Activated T-cell treated with anti-CD3 and anti-CD28 coated beads, Interleukin-2, amount 50 U/mL, for 24 hours (primary cell): ENCODE measurements around the gene MAPK1IP1L.

Experiments used
- DNase-seq: peaks from one replicate; pipeline ENCODE4 v3.0.0-alpha.2; 2020
- H3K27ac Mint-ChIP-seq: 2 replicates; pipeline ENCODE4 v1.8.0; 2020; ENCODE audit warnings: mild to moderate bottlenecking, mixed read lengths
- H3K27me3 Mint-ChIP-seq: 2 replicates; pipeline ENCODE4 v1.8.0; 2020; ENCODE audit warnings: mixed read lengths
- H3K36me3 Mint-ChIP-seq: 2 replicates; pipeline ENCODE4 v1.8.0; 2020; ENCODE audit warnings: low read depth, mixed read lengths
- H3K4me1 Mint-ChIP-seq: 2 replicates; pipeline ENCODE4 v1.8.0; 2020; ENCODE audit warnings: low read depth, mixed read lengths
- H3K4me3 Mint-ChIP-seq: 2 replicates; pipeline ENCODE4 v1.8.0; 2020; ENCODE audit warnings: mild to moderate bottlenecking, moderate library complexity, mixed read lengths
- H3K9me3 Mint-ChIP-seq: 2 replicates; pipeline ENCODE4 v1.8.0; 2020; ENCODE audit warnings: mixed read lengths

MAPK1IP1L gene

GRCh38 chr14:55097881-55098560, 46.6 kb downstream of the MAPK1IP1L start:
- H3K4me1 Mint-ChIP-seq = peaks cover 48% of the 10 kb centered on the region
- peak overlapping the region; percentile 97 for H3K27ac Mint-ChIP-seq
- no peaks in the 10 kb centered on the region for H3K27me3 Mint-ChIP-seq
- no peaks in the 10 kb centered on the region for H3K9me3 Mint-ChIP-seq
- H3K4me3 Mint-ChIP-seq = peak overlapping the region; percentile 47
- DNase-seq = peak; percentile 59
- H3K36me3 Mint-ChIP-seq = no peaks in the 10 kb centered on the region

GRCh38 chr14:55098561-55098898, 47.1 kb downstream of the MAPK1IP1L start:
- H3K36me3 Mint-ChIP-seq = no peaks in the 10 kb centered on the region
- H3K4me3 Mint-ChIP-seq = peak overlapping the region; percentile 47
- peak overlapping the region; percentile 97 for H3K27ac Mint-ChIP-seq
- peaks cover 53% of the 10 kb centered on the region for H3K4me1 Mint-ChIP-seq
- H3K9me3 Mint-ChIP-seq = no peaks in the 10 kb centered on the region
- no peaks in the 10 kb centered on the region for H3K27me3 Mint-ChIP-seq
- DNase-seq = no peak

GRCh38 chr14:55099756-55100155, 48.3 kb downstream of the MAPK1IP1L start:
- H3K4me3 Mint-ChIP-seq = no peak overlapping the region
- DNase-seq = no peak
- no peaks in the 10 kb centered on the region for H3K27me3 Mint-ChIP-seq
- peaks cover 7% of the 10 kb centered on the region for H3K9me3 Mint-ChIP-seq
- no peak overlapping the region for H3K27ac Mint-ChIP-seq
- peaks cover 5% of the 10 kb centered on the region for H3K36me3 Mint-ChIP-seq
- H3K4me1 Mint-ChIP-seq = peaks cover 63% of the 10 kb centered on the region

GRCh38 chr14:55101698-55102097, 50.3 kb downstream of the MAPK1IP1L start:
- Mint-ChIP-seq H3K4me1 (peaks cover 65% of the 10 kb centered on the region), H3K4me3 (no peak overlapping the region), H3K27me3 (no peaks in the 10 kb centered on the region), H3K27ac (no peak overlapping the region), H3K36me3 (peaks cover 5% of the 10 kb centered on the region), H3K9me3 (peaks cover 7% of the 10 kb centered on the region)
- DNase-seq = no peak

- peak; percentile 49 for DNase-seq
- Mint-ChIP-seq H3K27me3 (no peaks in the 10 kb centered on the region), H3K27ac (peak overlapping the region; percentile 96), H3K36me3 (peaks cover 5% of the 10 kb centered on the region), H3K9me3 (peaks cover 7% of the 10 kb centered on the region), H3K4me3 (peak overlapping the region; percentile 66), H3K4me1 (peaks cover 60% of the 10 kb centered on the region)
Observed at GRCh38 chr14:55102141-55102621, 50.7 kb downstream of the MAPK1IP1L start.

- peaks cover 59% of the 10 kb centered on the region for H3K4me1 Mint-ChIP-seq
- DNase-seq = peak; percentile 71
- peak overlapping the region; percentile 96 for H3K27ac Mint-ChIP-seq
- H3K4me3 Mint-ChIP-seq = peak overlapping the region; percentile 66
- no peaks in the 10 kb centered on the region for H3K27me3 Mint-ChIP-seq
- peaks cover 7% of the 10 kb centered on the region for H3K9me3 Mint-ChIP-seq
- H3K36me3 Mint-ChIP-seq = peaks cover 5% of the 10 kb centered on the region
Observed at GRCh38 chr14:55103005-55103640, 51.7 kb downstream of the MAPK1IP1L start.

- Mint-ChIP-seq H3K27me3 (no peaks in the 10 kb centered on the region), H3K27ac (peak overlapping the region; percentile 96), H3K9me3 (peaks cover 7% of the 10 kb centered on the region), H3K4me3 (no peak overlapping the region), H3K36me3 (peaks cover 5% of the 10 kb centered on the region), H3K4me1 (peaks cover 57% of the 10 kb centered on the region)
- DNase-seq = no peak
Observed at GRCh38 chr14:55103971-55104954, 52.8 kb downstream of the MAPK1IP1L start.

- H3K4me3 Mint-ChIP-seq = no peak overlapping the region
- H3K27me3 Mint-ChIP-seq = no peaks in the 10 kb centered on the region
- H3K4me1 Mint-ChIP-seq = peaks cover 47% of the 10 kb centered on the region
- no peak for DNase-seq
- peaks cover 5% of the 10 kb centered on the region for H3K36me3 Mint-ChIP-seq
- no peak overlapping the region for H3K27ac Mint-ChIP-seq
- H3K9me3 Mint-ChIP-seq = peaks cover 7% of the 10 kb centered on the region
Observed at GRCh38 chr14:55105991-55106390, 54.5 kb downstream of the MAPK1IP1L start.

- H3K36me3 Mint-ChIP-seq = peaks cover 5% of the 10 kb centered on the region
- H3K27me3 Mint-ChIP-seq = no peaks in the 10 kb centered on the region
- H3K4me1 Mint-ChIP-seq = peaks cover 34% of the 10 kb centered on the region
- DNase-seq = peak; percentile 58
- H3K4me3 Mint-ChIP-seq = no peak overlapping the region
- peak overlapping the region; percentile 86 for H3K27ac Mint-ChIP-seq
- H3K9me3 Mint-ChIP-seq = peaks cover 7% of the 10 kb centered on the region
Observed at GRCh38 chr14:55107766-55108554, 56.5 kb downstream of the MAPK1IP1L start.

- Mint-ChIP-seq H3K27ac (no peak overlapping the region), H3K4me1 (peaks cover 18% of the 10 kb centered on the region)
Observed at GRCh38 chr14:55109836-55110235, 58.4 kb downstream of the MAPK1IP1L start.

GRCh38 chr14:55111122-55111708, 59.8 kb downstream of the MAPK1IP1L start:
- H3K27ac Mint-ChIP-seq = no peak overlapping the region
- DNase-seq = no peak
- H3K4me3 Mint-ChIP-seq = no peak overlapping the region
- no peaks in the 10 kb centered on the region for H3K36me3 Mint-ChIP-seq
- H3K27me3 Mint-ChIP-seq = no peaks in the 10 kb centered on the region
- H3K4me1 Mint-ChIP-seq = peaks cover 15% of the 10 kb centered on the region
- no peaks in the 10 kb centered on the region for H3K9me3 Mint-ChIP-seq

More at GRCh38 chr14:55109836-55110235, 58.4 kb downstream of the MAPK1IP1L start:
- no peak overlapping the region for H3K4me3 Mint-ChIP-seq
- H3K9me3 Mint-ChIP-seq = no peaks in the 10 kb centered on the region
- no peaks in the 10 kb centered on the region for H3K27me3 Mint-ChIP-seq
- H3K36me3 Mint-ChIP-seq = no peaks in the 10 kb centered on the region
- no peak for DNase-seq

GRCh38 chr14:55114720-55115119, 63.3 kb downstream of the MAPK1IP1L start:
- DNase-seq = no peak
- no peaks in the 10 kb centered on the region for H3K4me1 Mint-ChIP-seq
- no peak overlapping the region for H3K27ac Mint-ChIP-seq
- H3K27me3 Mint-ChIP-seq = no peaks in the 10 kb centered on the region
- H3K9me3 Mint-ChIP-seq = no peaks in the 10 kb centered on the region
- no peak overlapping the region for H3K4me3 Mint-ChIP-seq
- no peaks in the 10 kb centered on the region for H3K36me3 Mint-ChIP-seq

GRCh38 chr14:55115460-55115859, 64.0 kb downstream of the MAPK1IP1L start:
- Mint-ChIP-seq H3K4me1 (no peaks in the 10 kb centered on the region), H3K27me3 (no peaks in the 10 kb centered on the region), H3K4me3 (no peak overlapping the region), H3K9me3 (no peaks in the 10 kb centered on the region), H3K27ac (no peak overlapping the region), H3K36me3 (no peaks in the 10 kb centered on the region)
- DNase-seq = no peak
